HepG2 (cell line): ENCODE measurements around the gene MICOS13. TPM values are rescaled to one million over a fixed set of nuclear protein-coding genes. Genes with fewer than 3 reads are reported as not detected.

ENCODE experiments used
- ATAC-seq: fragments of 200-7000 bp; cut with Tn5 transposase; 3 replicates; pipeline ENCODE4 v1.9.1; 2020; ENCODE audit warnings: mild to moderate bottlenecking, moderate library complexity
- BruUV-seq: library from RNA; stranded (reverse); fragments of 400-500 nt; replicated peaks from 2 replicates; lab custom pipeline; 2021; lab: Mats Ljungman, UMichigan
- CTCF ChIA-PET: fragments of 300-600 bp; formaldehyde crosslinking; extraction: SDS; loops from one replicate; lab custom pipeline; 2021; ENCODE audit warnings: low total read pairs, inconsistent platforms, low intra/inter-chr PET ratio; lab: Yijun Ruan, JAX
- POLR2A ChIA-PET: fragments of 350-600 bp; sonication (Branson Sonifier 250); formaldehyde crosslinking; loops from one replicate; lab custom pipeline; 2020; ENCODE audit warnings: antibody characterized with exemption, inconsistent platforms; lab: Yijun Ruan, JAX
- DNase-seq: peaks from one replicate; pipeline ENCODE4 v3.0.0-alpha.2; 2015; ENCODE audit warnings: low spot score
- FAIRE-seq: peaks from 3 replicates; lab custom pipeline; 2011; peaks lifted over from hg19 to GRCh38; lab: Jason Lieb, UNC
- H2AFZ ChIP-seq: one replicate; pipeline ENCODE4 v1.6.1; 2011; ENCODE audit warnings: low read length, inconsistent platforms
- H3K27ac ChIP-seq: fragments of 300-600 bp; 3 replicates; pipeline ENCODE4 v1.8.0; 2011; ENCODE audit warnings: mixed run types, mild to moderate bottlenecking, mixed read lengths, low read length, inconsistent platforms; ENCODE audit not compliant: insufficient read depth; ENCODE audit errors: extremely low read length
- H3K27me3 ChIP-seq, 2 experiments: fragments of 200-600 bp in 1 of 2; 2 replicates in 1 of 2; 3 replicates in 1 of 2; pipeline versions ENCODE4 v1.6.0 to v1.8.0; 2011; ENCODE audit warnings: low read length in 2 of 2, mild to moderate bottlenecking in 2 of 2, moderate library complexity in 2 of 2, inconsistent platforms in 1 of 2; ENCODE audit not compliant: insufficient read depth in 2 of 2, control insufficient read depth in 1 of 2
- H3K36me3 ChIP-seq, 2 experiments: fragments of 200-600 bp in 1 of 2; replicated peaks in 1 of 2; 2 replicates in 1 of 2; 3 replicates in 1 of 2; pipeline versions ENCODE4 v1.5.1 to v1.8.0; 2011; ENCODE audit warnings: low read length in 2 of 2, inconsistent platforms in 1 of 2; ENCODE audit not compliant: insufficient read depth in 2 of 2, control insufficient read depth in 1 of 2
- H3K4me1 ChIP-seq: 2 replicates; pipeline ENCODE4 v1.5.1; 2012; ENCODE audit warnings: low read length, inconsistent platforms; ENCODE audit not compliant: insufficient read depth
- H3K4me2 ChIP-seq: 2 replicates; pipeline ENCODE4 v1.6.0; 2011; ENCODE audit warnings: low read depth, low read length, inconsistent platforms
- H3K4me3 ChIP-seq, 3 experiments: fragments of 200-600 bp in 1 of 3; sonication (generic), shearing (Covaris generic) in 1 of 3; replicated peaks in 1 of 3; 2 replicates each; pipeline ENCODE4 v1.5.1; 2011 to 2016; ENCODE audit warnings: low read length in 3 of 3, inconsistent platforms in 2 of 3, low read depth in 2 of 3, mild to moderate bottlenecking in 2 of 3, control low read depth in 1 of 3, mixed read lengths in 1 of 3; ENCODE audit not compliant: insufficient read depth in 1 of 3
- H3K79me2 ChIP-seq: one replicate; pipeline ENCODE4 v1.6.1; 2011; ENCODE audit warnings: low read length, inconsistent platforms; ENCODE audit not compliant: insufficient read depth
- H3K9ac ChIP-seq: 2 replicates; pipeline ENCODE4 v1.6.0; 2011; ENCODE audit warnings: mild to moderate bottlenecking, low read depth, low read length, inconsistent platforms; ENCODE audit not compliant: insufficient read depth
- H3K9me3 ChIP-seq: 2 replicates; pipeline ENCODE4 v1.5.1; 2012; ENCODE audit warnings: mild to moderate bottlenecking, low read length
- H4K20me1 ChIP-seq: 2 replicates; pipeline ENCODE4 v1.6.0; 2011; ENCODE audit warnings: inconsistent platforms, mild to moderate bottlenecking, low read length, moderate library complexity; ENCODE audit not compliant: insufficient read depth
- CEBPB ChIP-seq: IDR thresholded peaks from 2 replicates; pipeline ENCODE4 v1.6.1; 2011; ENCODE audit warnings: low read depth, low read length, improper control_type of control experiment, borderline replicate concordance
- FOXK2 ChIP-seq: fragments of 450-650 bp; IDR thresholded peaks from 2 replicates; pipeline ENCODE4 v1.6.1; 2016
- FOXM1 ChIP-seq: sonication (generic); formaldehyde crosslinking; IDR thresholded peaks from 2 replicates; pipeline ENCODE4 v1.5.0; 2020; ENCODE audit warnings: missing genetic modification reagents
- HNRNPL ChIP-seq: fragments of 200-400 bp; formaldehyde crosslinking; IDR thresholded peaks from 2 replicates; pipeline ENCODE4 v1.6.1; 2017; ENCODE audit warnings: mild to moderate bottlenecking, low read depth, low read length
- NR2F6 ChIP-seq, 2 experiments: IDR thresholded peaks; 2 replicates each; pipeline ENCODE4 v1.6.1; 2016; ENCODE audit warnings: antibody characterized with exemption in 1 of 2, mild to moderate bottlenecking in 1 of 2
- PBX2 ChIP-seq: IDR thresholded peaks from 2 replicates; pipeline ENCODE4 v1.6.1; 2016; ENCODE audit warnings: control low read depth
- PTBP1 ChIP-seq: fragments of 200-400 bp; formaldehyde crosslinking; IDR thresholded peaks from 2 replicates; pipeline ENCODE4 v1.6.1; 2018; ENCODE audit warnings: low read length, low read depth; ENCODE audit not compliant: poor library complexity, severe bottlenecking
- SETDB1 ChIP-seq: sonication (generic); formaldehyde crosslinking; IDR thresholded peaks from 2 replicates; pipeline ENCODE4 v1.5.1; 2020; ENCODE audit warnings: missing genetic modification reagents, mild to moderate bottlenecking, borderline replicate concordance
- SP1 ChIP-seq, 2 experiments: fragments of 450-650 bp in 1 of 2; sonication (generic) in 1 of 2; formaldehyde crosslinking in 1 of 2; IDR thresholded peaks; 2 replicates each; pipeline versions ENCODE4 v1.4.0 to v1.6.1; 2016 to 2020; ENCODE audit warnings: missing genetic modification reagents in 1 of 2
- STAG1 ChIP-seq: sonication (generic); formaldehyde crosslinking; IDR thresholded peaks from 2 replicates; pipeline ENCODE4 v1.4.0; 2020; ENCODE audit warnings: missing genetic modification reagents
- TFDP2 ChIP-seq: sonication (generic); formaldehyde crosslinking; IDR thresholded peaks from 2 replicates; pipeline ENCODE4 v1.4.0; 2020; ENCODE audit warnings: missing genetic modification reagents
- WIZ ChIP-seq: sonication (generic); formaldehyde crosslinking; IDR thresholded peaks from 2 replicates; pipeline ENCODE4 v1.5.1; 2020; ENCODE audit warnings: mild to moderate bottlenecking, missing genetic modification reagents
- ZBTB33 ChIP-seq: sonication (generic); formaldehyde crosslinking; IDR thresholded peaks from 2 replicates; pipeline ENCODE4 v1.4.0; 2020; ENCODE audit warnings: missing genetic modification reagents
- ZNF180 ChIP-seq: sonication (generic); formaldehyde crosslinking; IDR thresholded peaks from 2 replicates; pipeline ENCODE4 v1.4.0; 2020; ENCODE audit warnings: low read depth, missing genetic modification reagents, borderline replicate concordance
- ZNF414 ChIP-seq: sonication (generic); formaldehyde crosslinking; IDR thresholded peaks from 2 replicates; pipeline ENCODE4 v1.5.0; 2020; ENCODE audit warnings: missing genetic modification reagents
- ZNF589 ChIP-seq: sonication (generic); formaldehyde crosslinking; conservative IDR thresholded peaks from 2 replicates; pipeline ENCODE4 v1.8.0; 2022; ENCODE audit warnings: mild to moderate bottlenecking, moderate library complexity, missing genetic modification reagents
- ZNF703 ChIP-seq: sonication (generic); formaldehyde crosslinking; IDR thresholded peaks from 2 replicates; pipeline ENCODE4 v1.5.1; 2020; ENCODE audit warnings: missing genetic modification reagents, mild to moderate bottlenecking, moderate library complexity, borderline replicate concordance
- ZNF850 ChIP-seq: sonication (generic); formaldehyde crosslinking; conservative IDR thresholded peaks from 2 replicates; pipeline ENCODE4 v1.9.0; 2021; ENCODE audit warnings: mild to moderate bottlenecking, missing genetic modification reagents
- WGBS: methylation state at CpG from one replicate; pipeline ENCODE4 v1.1.6; 2017; ENCODE audit warnings: low lambda C conversion rate; 5-methylcytosine and 5-hydroxymethylcytosine counted together
- in situ Hi-C: cut with HindIII; loops from 2 replicates; pipeline ENCODE4 v1.10.0; 2017; ENCODE audit warnings: low pct_unique_long_range_greater_than_20kb; ENCODE audit not compliant: extremely low pct_ligation_motif_present
- intact Hi-C: fragments of 100-400 bp; cut with micrococcal nuclease; formaldehyde crosslinking; loops from one replicate; pipeline ENCODE4 v1.10.0; 2022; ENCODE audit not compliant: unreplicated experiment
- polyA plus RNA-seq, 8 experiments: library from polyadenylated mRNA; depleted of rRNA in 3 of 8; stranded (reverse) in 7 of 8; unstranded in 1 of 8; fragments of >200 nt; fragmentation: Illumina TruSeq in 4 of 8; extraction: Trizol in 4 of 8; gene quantifications; 2 replicates each; pipeline versions ENCODE4 v1.2.1 to v1.2.3, GENCODE V29; 2011 to 2016; ENCODE audit warnings: low read depth in 4 of 8, missing spikeins in 1 of 8, mixed read lengths in 1 of 8; ENCODE audit not compliant: insufficient read depth in 1 of 8
- total RNA-seq, 5 experiments: library from RNA; depleted of rRNA; stranded (reverse); fragments of >200 nt; fragmentation: Illumina TruSeq; extraction: Trizol; gene quantifications; 2 replicates each; pipeline ENCODE4 v1.2.3, GENCODE V29; 2016; ENCODE audit warnings: low read depth in 1 of 5

The MICOS13 gene
- total and polyA plus RNA-seq, 2 of the 13 experiments (the other 11 are each of a cell fraction or from before 2014, with no cell fraction given), result 28.8 to 35.4 TPM

- TF ChIP-seq SP1 (IDR thresholded peaks at IDR 0.05) (no peak), SP1 (CRISPR knock-in tag; IDR thresholded peaks at IDR 0.05) (no peak), ZNF414 (CRISPR knock-in tag) (no peak)
These were observed 42.3 kb downstream of the MICOS13 start (continued) for GRCh38 chr19:5637971-5638370.

- Histone ChIP-seq H4K20me1 (peaks cover 63% of the 10 kb centered on the region), H3K4me3 (no peak overlapping the region), H3K9ac (no peak overlapping the region), H2AFZ (no peak overlapping the region), H3K4me2 (no peak overlapping the region), H3K27me3 (no peaks in the 10 kb centered on the region), H3K36me3 (peaks cover 2 to 59% of the 10 kb centered on the region in 2 experiments; a peak in 3 of 5 replicates), H3K4me1 (peaks cover 25% of the 10 kb centered on the region), H3K9me3 (no peaks in the 10 kb centered on the region), H3K27ac (no peak overlapping the region), H3K79me2 (peaks cover 83% of the 10 kb centered on the region)
- intact Hi-C loops (no loop called here), in situ Hi-C loops (no loop called here)
- DNase-seq (no peak), FAIRE-seq (no peak), ATAC-seq (no peak)
- BruUV-seq, result no TSS peak
- ChIA-PET POLR2A (interaction anchor here (0.8 kb wide), 2 partner anchors 13 to 14 kb away, joined by 3 read pairs; partner anchors contain the start of genes SAFB and SAFB2), CTCF (no interaction called here)
- TF ChIP-seq NR2F6 (IDR thresholded peaks at IDR 0.05), result no peak
- TF ChIP-seq NR2F6 (CRISPR knock-in tag; IDR thresholded peaks at IDR 0.05), result no peak
- no peak for TF ChIP-seq ZBTB33 (CRISPR knock-in tag)
- TF ChIP-seq STAG1 (CRISPR knock-in tag), result no peak
- TF ChIP-seq CEBPB, result no peak
- no peak for TF ChIP-seq PBX2
- no peak for TF ChIP-seq ZNF180 (CRISPR knock-in tag)
- TF ChIP-seq ZNF850 (CRISPR knock-in tag), result no peak
- no peak for TF ChIP-seq WIZ (CRISPR knock-in tag)
- TF ChIP-seq ZNF703 (CRISPR knock-in tag), result no peak
- TF ChIP-seq FOXK2, result no peak
- no peak for TF ChIP-seq FOXM1
- TF ChIP-seq TFDP2 (CRISPR knock-in tag), result no peak
- no peak for TF ChIP-seq HNRNPL
- TF ChIP-seq ZNF589 (CRISPR knock-in tag), result no peak
- no peak for TF ChIP-seq SETDB1 (CRISPR knock-in tag)
- no peak for TF ChIP-seq PTBP1
- 95% methylated on average over 6 of the region's 6 CpGs for WGBS
These were observed 44.9 kb downstream of the MICOS13 start for GRCh38 chr19:5635427-5635826.
